ENCODE measurements around the gene PTPRN2.
A peak's percentile ranks its signal among the peaks of the same experiment; 100 is the strongest.
"Not testable (repeated sequence)": the region's sequence is repeated elsewhere in the genome, so short reads cannot be mapped to it uniquely, and the experiment has no call there.

The PTPRN2 gene

GRCh38 chr7:157901816-157902610, 685.6 kb downstream of the PTPRN2 start:
- not testable (repeated sequence) for DNase-seq

DNA sequence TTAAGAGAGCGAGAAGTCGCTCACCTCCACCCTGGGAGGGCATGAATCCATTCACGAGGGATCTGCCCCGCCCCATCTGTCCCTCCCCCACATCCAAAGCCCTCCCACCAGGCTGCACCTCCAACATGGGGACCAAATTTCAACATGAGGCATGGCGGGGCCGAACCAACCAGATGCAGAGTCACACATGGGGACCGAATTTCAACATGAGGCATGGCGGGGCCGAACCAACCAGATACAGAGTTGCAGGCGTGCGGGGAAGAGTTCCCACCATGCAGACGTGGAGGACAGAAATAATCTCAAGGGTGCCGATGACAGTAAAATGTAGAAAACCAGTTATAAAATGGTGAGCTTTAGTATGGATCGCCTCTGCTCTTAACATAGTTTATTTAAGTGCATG, 686.5 kb downstream of the PTPRN2 start:
- no peak for DNase-seq

DNA sequence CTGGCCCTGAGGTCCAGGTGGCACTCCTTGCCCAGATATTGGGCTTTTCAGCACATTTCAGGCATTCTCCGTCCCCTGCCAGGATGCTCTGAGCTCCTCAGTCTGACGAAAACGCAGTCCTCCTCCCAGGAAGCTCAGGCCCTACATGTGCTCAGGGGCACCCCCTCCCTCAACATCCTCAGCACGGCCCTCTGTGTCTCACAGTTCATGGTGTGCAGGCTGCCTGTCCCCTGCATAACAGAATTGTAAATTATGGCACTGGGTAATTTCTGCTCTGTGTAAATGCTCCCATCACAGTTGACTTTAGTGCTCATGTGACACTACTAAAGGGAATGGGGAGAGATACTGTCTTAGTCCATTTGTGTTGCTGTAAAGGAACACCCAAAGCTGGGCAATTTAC, 687.1 kb downstream of the PTPRN2 start:
- DNase-seq, result no peak

DNA sequence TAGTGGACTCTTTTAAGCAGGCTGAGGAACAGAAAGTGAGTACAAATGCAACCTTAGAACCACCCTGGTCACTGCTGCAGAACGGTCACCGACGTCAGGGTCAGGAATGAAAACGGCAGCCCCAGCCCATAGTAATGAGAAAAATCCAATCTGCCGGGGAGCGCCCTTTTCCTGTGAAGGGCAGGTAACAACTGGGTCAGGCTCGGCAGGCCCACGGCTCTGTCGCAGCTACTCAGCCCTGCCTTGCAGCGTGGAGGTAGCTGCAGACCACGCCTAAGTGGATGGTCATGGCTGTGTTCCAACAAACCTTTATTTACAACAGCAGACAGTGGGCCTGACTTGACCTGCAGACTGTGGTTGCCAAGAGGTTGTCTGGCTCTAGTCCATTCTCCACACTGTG, 687.6 kb downstream of the PTPRN2 start:
- DNase-seq, result peak; percentile 50

GRCh38 chr7:157898802-157899505, 688.7 kb downstream of the PTPRN2 start:
- peak; percentile 34 for DNase-seq

- no peak for DNase-seq
These were observed 689.4 kb downstream of the PTPRN2 start for GRCh38 chr7:157898261-157898660.

- DNase-seq, result peak; percentile 97
These were observed 689.9 kb downstream of the PTPRN2 start for GRCh38 chr7:157897681-157898080.

DNA sequence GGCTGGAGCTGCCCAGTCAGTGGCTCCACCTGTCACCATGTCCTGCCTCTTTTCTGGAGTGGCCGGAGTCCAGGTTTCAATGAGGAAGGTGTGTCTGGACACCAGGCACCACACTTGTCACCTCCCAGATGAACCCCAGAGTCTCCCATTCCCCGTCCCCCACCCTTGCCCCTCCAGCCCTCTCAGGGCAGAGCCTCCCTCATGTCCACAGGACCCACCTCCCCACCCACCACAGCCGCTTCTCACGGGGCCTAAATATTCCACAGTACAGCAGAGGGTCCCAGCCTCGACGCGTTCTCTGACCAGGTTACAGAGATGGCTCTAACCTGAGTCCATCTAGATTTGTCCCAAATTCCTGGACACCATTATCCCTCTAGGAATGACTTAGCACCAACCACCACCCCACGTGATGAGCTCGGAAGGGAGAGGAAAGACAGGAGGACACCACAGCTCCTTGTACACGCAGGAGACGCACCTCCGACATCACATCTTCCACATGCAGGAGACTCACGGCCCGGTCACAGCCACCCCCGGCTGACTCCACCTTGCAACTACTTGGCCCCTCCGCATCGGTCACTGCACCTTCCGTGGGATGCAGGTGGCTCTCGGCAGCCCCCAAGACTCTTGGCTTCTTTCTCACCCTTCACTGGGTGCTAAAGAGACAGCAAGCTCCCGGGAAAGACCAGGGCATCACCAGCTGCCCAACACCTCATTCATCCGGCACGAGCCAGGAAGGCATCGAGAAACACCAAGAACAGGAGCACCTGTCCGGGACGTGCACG, 690.7 kb downstream of the PTPRN2 start:
- no peak for DNase-seq

GRCh38 chr7:157896376-157896675, 691.3 kb downstream of the PTPRN2 start:
- not testable (repeated sequence) for DNase-seq

GRCh38 chr7:157895520-157896375, 691.9 kb downstream of the PTPRN2 start:
- no peak for DNase-seq

GRCh38 chr7:157895098-157895497, 692.5 kb downstream of the PTPRN2 start:
- DNase-seq, result peak; percentile 52

- DNase-seq, result no peak
These were observed 694.0 kb downstream of the PTPRN2 start for GRCh38 chr7:157893535-157894044.

- DNase-seq, result no peak
These were observed 694.7 kb downstream of the PTPRN2 start for GRCh38 chr7:157892751-157893523.

GRCh38 chr7:157890921-157891401, 696.7 kb downstream of the PTPRN2 start:
- DNase-seq, result no peak

DNA sequence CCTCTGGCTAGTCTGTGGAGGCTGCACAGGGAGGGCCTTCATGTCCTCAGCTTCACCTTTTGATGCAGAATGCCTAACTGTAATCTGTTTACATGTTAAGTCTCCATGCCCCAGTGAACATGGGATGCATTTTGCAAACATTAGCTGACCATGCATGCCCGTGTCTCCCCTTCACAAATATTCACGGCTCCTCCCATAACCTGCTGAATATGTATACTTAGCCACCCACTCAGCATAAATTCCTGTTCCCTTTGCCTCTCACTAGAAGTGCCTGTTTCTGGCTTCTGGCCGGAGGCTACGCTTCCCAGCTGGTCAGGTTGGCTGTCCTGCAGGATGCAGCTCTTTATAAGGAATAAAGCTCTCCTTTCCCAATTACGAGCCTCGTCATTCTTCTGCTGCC, 698.1 kb downstream of the PTPRN2 start:
- peak; percentile 86 for DNase-seq

DNA sequence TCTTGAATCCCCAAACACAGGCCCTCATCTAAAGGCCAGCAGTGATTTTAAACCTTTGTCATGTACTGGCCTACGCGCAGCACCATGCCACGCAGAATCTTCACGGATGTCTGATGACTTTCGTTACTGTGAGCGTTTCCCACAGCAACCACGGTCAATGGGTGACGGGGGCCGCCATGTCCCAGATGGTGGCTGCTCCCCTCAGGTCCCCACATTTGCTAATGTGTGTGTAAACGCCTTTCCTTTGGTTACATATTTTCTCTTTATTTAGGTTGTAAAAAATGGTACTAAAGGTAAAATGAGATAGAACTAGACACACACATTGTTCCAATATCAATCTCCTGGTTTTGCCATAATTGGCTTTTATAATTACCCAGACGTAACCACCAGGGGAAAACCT, 699.0 kb downstream of the PTPRN2 start:
- DNase-seq, result no peak

DNA sequence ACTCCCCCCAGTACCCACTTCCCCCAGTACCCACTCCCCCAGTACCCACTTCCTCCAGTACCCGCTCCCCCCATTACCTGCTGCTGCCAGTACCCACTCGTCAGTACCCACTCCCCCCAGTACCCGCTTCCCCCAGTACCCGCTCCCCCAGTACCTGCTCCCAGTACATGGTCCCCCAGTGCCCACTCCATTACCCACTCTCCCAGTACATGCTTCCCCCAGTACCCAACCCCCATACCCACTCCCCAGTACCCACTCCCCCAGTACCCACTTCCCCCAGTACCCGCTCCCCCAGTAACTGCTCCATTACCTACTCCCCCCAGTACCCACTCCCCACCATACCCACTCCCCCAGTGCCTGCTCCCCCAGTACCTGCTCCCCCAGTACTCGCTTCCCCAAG, 700.2 kb downstream of the PTPRN2 start:
- DNase-seq, result no peak

DNA sequence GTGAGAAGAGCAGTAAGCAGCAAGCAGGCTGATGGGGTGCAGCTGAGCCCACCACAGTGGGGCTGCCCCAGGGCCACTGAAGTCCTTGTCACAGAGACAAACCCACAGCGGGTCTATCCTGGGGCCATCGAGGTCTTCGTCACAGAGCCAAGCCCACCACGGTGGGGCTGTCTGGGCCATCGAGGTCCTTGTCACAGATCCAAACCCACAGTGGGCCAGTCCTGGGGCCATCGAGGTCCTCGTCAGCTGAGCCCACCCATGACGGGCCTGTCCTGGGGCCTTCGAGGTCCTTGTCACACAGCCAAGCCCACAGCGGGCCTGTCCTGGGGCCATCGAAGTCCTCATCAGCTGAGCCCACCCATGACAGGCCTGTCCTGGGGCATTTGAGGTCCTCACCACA, 700.9 kb downstream of the PTPRN2 start:
- no peak for DNase-seq

DNA sequence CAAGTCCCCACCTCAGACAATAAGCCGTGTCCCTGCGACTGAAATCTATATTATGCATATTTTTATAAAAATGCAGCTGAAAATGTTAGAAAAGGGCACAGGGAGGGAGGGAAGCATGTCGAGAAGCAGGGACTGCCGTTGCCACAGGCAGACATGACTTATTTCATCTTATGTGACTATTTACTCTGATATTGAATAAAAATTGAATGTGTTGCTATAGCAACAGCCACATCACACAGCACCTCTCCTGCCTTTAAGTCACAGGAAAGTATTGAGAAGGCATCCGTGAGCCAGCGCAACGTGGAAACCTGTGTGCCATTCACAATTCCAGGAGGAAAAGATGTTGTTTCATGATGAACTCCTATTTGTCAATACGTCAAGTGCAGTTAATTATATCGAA, 701.4 kb downstream of the PTPRN2 start:
- DNase-seq, result no peak

DNA sequence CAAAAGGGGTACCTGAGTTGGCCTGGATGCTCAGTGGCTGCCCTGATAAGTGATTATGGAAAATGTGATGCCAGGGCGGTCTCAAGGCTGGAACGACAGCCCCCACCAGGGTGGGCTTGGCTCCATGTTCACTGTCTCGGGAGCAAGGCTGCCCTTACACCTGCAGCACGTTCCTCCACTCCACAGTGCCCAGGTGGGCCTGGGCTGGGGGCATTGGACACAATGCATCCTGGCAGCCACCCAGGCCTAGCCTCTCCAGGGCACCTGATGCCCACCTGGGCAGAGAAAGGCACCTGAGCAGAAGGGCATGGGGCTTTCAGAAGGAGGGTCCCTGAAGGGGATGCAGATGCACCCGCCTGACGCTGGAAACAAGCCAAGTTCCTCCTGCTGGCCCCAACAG, 702.5 kb downstream of the PTPRN2 start:
- DNase-seq, result no peak

DNA sequence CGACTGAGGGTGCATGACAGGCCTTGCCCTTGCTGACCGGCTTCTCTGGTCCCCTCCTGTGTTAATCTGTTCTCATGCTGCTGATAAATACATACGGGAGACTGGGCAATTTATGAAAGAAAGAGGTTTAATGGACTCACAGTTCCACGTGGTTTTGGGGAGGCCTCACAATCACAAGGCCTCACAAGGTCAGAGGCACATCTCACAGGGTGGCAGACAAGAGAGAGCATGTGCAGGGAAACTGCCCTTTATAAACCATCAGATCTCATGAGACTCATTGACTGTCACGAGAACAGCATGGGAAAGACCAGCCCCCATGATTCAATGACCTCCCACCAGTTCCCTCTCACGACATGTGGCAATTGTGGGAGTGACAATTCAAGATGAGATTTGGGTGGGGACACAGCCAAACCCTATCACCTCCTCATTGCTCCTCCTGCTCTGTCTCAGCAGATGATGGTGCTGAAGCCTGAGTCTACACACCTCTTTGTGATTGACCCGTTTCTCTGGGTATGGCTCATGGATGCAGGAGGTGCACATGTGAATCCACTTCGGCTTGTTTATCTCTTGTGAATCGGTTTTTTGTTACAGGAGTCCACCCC, 703.1 kb downstream of the PTPRN2 start:
- DNase-seq, result no peak
